SK-MEL-5 (cell line): Measurements from ENCODE around the gene DNAJC28. TPM values are rescaled to one million over a fixed set of nuclear protein-coding genes. Genes with fewer than 3 reads are reported as not detected.
"Not testable (repeated sequence)": the region's sequence is repeated elsewhere in the genome, so short reads cannot be mapped to it uniquely, and the experiment has no call there.

Source experiments
- DNase-seq: peaks from one replicate; pipeline ENCODE4 v3.0.0-alpha.2; 2016; ENCODE audit warnings: low read depth, low spot score
- in situ Hi-C: cut with HindIII; loops from 2 replicates; pipeline ENCODE4 v1.10.0; 2016; ENCODE audit warnings: low sequenced_read_pairs, high pct_unique_total_duplicates, low pct_unique_long_range_greater_than_20kb
- total RNA-seq: library from RNA; depleted of rRNA; stranded (reverse); fragments of >200 nt; shearing (Covaris generic); gene quantifications from 2 replicates; pipeline ENCODE4 v1.2.3, GENCODE V29; 2014; rRNA removed

DNAJC28 gene
- total RNA-seq, 1 experiment from 2014 or later = 1.1 TPM

DNA sequence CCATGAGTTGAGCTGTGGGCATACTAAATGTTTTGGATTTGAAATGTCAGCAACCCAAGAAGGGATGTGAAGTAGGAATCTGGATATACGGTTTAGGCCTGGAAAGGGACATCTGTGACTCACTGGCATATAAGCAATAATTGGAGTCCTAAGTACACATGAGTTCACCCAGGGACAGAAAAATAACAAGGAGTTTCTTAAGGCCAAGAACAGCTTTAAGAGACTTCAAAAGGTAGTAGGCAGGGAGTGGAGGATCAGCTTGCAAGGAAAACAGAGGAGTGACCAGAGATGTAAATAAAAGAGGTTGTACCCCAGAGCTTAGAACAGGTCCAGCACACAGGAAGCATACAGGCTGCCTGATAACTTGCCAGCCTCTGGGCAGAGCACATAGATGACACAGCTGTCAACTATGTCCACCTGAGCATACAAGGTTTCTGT is 39.9 kb downstream of the DNAJC28 start:
- no peak for DNase-seq
- in situ Hi-C loops = no loop called here

- in situ Hi-C loops = no loop called here
- no peak for DNase-seq
These were observed 41.9 kb downstream of the DNAJC28 start for GRCh38 chr21:33449616-33450015.

- in situ Hi-C loops, DNase-seq: not testable (repeated sequence)
These were observed 44.9 kb downstream of the DNAJC28 start for GRCh38 chr21:33446620-33447019.

DNA sequence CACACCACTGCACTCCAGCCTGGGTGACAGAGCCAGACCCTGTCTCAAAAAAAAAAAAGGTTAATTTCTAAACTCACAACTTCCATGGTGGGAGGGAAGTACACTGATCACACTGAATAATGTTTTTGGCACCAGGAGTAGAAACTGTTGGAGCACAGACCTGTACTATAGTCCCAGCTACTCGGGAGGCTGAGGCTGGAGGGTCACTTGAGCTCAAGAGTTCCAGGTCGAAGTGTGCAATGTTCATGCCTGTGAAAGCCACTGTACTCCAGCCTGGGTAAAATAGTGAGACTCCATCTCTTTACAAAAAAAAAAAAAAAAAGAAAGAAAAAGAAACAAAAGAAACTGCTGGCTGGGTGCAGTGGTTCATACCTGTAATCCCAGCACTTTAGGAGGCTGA is 47.0 kb downstream of the DNAJC28 start:
- no peak for DNase-seq
- in situ Hi-C loops = no loop called here

DNA sequence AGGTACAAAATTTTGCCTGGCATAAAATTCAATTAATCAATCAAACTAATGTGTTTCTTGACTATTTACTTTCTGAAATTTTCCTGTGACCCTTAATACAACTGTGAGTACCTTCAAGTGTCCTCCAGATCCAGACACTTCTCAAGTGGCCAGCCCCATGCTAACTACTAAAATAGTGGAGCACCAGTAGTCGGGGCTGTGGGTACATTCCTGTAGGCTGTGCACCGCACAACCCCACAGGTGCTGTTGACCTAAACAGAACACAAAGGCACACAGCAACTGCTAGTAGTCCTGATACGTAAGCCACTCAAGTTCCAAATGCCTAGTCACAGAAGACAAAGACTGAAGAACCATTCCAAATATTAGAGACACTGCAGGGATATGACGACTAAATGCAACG is 48.3 kb downstream of the DNAJC28 start:
- no peak for DNase-seq
- in situ Hi-C loops = no loop called here

GRCh38 chr21:33441489-33442477 is 49.7 kb downstream of the DNAJC28 start:
- in situ Hi-C loops = no loop called here

More at GRCh38 chr21:33441489-33442477, 49.7 kb downstream of the DNAJC28 start:
- peak; percentile 47 for DNase-seq

Other genes with a start within 250 kb of the DNAJC28 start
- gene IL10RB, start 225.3 kb downstream of the DNAJC28 start, total RNA-seq = 30.0 and 32.5 TPM in 2 replicates
- gene IFNAR1, start 166.7 kb downstream of the DNAJC28 start, total RNA-seq = 10.7 and 11.9 TPM in 2 replicates
- gene IFNGR2, start 88.3 kb downstream of the DNAJC28 start, total RNA-seq = 104 and 121 TPM in 2 replicates
- 32.1 and 32.7 TPM in 2 replicates for gene TMEM50B, start 11.7 kb downstream of the DNAJC28 start, total RNA-seq
- gene GART, start 50.4 kb upstream of the DNAJC28 start, total RNA-seq = 90.1 and 95.7 TPM in 2 replicates
- 94.1 and 133 TPM in 2 replicates for gene SON, start 51.3 kb upstream of the DNAJC28 start, total RNA-seq
- gene DONSON, start 97.0 kb upstream of the DNAJC28 start, total RNA-seq = 16.9 and 17.8 TPM in 2 replicates
- 7.7 and 15.2 TPM in 2 replicates for gene CRYZL1, start 150.0 kb upstream of the DNAJC28 start, total RNA-seq
- 10.9 and 13.4 TPM in 2 replicates for gene ITSN1, start 150.8 kb upstream of the DNAJC28 start, total RNA-seq